ENCODE measurements around the gene OFD1. TPM values are rescaled to one million over a fixed set of nuclear protein-coding genes. Genes with fewer than 3 reads are reported as not detected.

OFD1 gene
- total RNA-seq, 1 donor from 2014 or later = 15.2 TPM

DNA sequence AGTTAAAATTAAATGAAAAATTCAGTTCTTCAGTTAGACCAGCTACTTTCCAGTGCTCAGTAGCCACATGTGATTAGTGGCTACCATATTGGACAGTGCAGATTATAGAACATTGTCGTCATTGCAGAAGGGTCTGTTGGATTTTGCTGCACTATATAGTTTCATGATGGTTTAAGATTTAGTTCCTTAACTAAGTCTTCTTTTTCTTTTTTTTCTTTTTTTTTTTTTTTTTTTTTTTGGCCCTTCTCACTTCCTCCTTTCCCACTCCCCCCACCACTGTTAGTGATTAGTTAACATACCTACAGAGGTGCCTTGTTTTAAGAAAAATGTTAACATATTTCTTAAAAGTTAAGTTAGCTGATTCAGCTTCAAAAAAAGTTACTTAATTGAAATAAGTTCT lies 36.6 kb upstream of the OFD1 start:
- H3K27me3 Mint-ChIP-seq (ENCODE audit: unreplicated experiment) = no peaks in the 10 kb centered on the region
- peaks cover 21% of the 10 kb centered on the region for H3K4me1 Mint-ChIP-seq (ENCODE audit: unreplicated experiment)
- no peak for DNase-seq (ENCODE audit: extremely low spot score, unreplicated experiment)
- H3K4me3 Mint-ChIP-seq (ENCODE audit: unreplicated experiment) = no peak overlapping the region
- no peaks in the 10 kb centered on the region for H3K36me3 Mint-ChIP-seq (ENCODE audit: unreplicated experiment)
- no peak overlapping the region for H3K27ac Mint-ChIP-seq (ENCODE audit: unreplicated experiment)
- no peaks in the 10 kb centered on the region for H3K9me3 Mint-ChIP-seq (ENCODE audit: unreplicated experiment)
- TF ChIP-seq, protein P1, sequence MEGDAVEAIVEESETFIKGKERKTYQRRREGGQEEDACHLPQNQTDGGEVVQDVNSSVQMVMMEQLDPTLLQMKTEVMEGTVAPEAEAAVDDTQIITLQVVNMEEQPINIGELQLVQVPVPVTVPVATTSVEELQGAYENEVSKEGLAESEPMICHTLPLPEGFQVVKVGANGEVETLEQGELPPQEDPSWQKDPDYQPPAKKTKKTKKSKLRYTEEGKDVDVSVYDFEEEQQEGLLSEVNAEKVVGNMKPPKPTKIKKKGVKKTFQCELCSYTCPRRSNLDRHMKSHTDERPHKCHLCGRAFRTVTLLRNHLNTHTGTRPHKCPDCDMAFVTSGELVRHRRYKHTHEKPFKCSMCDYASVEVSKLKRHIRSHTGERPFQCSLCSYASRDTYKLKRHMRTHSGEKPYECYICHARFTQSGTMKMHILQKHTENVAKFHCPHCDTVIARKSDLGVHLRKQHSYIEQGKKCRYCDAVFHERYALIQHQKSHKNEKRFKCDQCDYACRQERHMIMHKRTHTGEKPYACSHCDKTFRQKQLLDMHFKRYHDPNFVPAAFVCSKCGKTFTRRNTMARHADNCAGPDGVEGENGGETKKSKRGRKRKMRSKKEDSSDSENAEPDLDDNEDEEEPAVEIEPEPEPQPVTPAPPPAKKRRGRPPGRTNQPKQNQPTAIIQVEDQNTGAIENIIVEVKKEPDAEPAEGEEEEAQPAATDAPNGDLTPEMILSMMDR (IDR thresholded peaks at IDR 0.05) = no peak

DNA sequence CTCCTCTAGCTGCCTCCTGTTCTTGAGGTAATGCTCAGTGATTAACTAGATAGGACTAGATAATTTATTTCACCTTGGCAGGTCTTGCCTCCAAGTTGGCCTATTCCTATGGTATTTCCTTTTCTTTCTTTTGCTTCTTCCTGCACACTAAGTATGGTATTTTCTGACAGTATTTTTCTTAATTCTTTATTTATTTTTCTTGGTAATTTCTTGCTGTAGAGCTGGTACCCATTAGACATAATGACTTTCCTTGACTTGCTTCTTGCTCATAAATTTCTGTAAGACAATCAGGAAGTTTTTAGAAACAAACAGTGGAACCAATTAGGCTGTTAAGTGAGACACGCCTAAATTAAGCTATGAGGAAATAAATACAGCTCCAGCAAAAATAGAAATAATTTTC lies 36.1 kb upstream of the OFD1 start:
- no peaks in the 10 kb centered on the region for H3K9me3 Mint-ChIP-seq (ENCODE audit: unreplicated experiment)

DNA sequence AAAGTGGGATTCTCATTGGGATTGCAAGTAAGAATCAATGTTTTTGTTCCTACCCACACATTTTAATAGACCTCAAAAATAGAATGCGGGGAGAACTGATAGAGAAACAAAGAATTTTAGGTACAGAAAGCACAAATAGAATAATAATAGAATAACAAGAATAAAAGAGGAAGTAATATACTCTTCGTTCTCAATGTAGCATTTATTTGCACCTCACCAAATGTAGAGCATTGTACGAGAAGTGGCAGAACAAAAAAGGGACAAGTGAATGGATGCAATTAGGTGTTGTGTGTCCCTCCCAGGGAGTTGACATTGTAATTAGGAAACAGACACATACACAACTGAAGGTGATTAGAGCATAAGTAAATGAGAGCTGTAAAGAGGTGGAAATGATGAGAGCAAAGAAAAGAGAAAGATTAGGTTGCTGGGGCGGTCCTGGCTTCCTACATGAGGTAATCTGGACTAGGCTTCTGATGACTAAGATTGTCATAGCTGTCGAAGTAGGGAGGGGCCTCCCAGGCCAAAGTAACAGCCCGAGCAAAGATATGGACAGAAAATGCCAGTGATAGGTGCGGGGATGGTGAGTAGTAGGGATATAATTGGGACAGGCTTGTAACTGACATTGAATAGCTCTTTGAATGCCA lies 35.2 kb upstream of the OFD1 start:
- DNase-seq (ENCODE audit: extremely low spot score, unreplicated experiment) = no peak
- no peaks in the 10 kb centered on the region for H3K9me3 Mint-ChIP-seq (ENCODE audit: unreplicated experiment)
- TF ChIP-seq, protein P1 (IDR thresholded peaks at IDR 0.05) = no peak
- H3K27ac Mint-ChIP-seq (ENCODE audit: unreplicated experiment) = no peak overlapping the region
- peaks cover 16% of the 10 kb centered on the region for H3K4me1 Mint-ChIP-seq (ENCODE audit: unreplicated experiment)
- H3K27me3 Mint-ChIP-seq (ENCODE audit: unreplicated experiment) = no peaks in the 10 kb centered on the region
- no peaks in the 10 kb centered on the region for H3K36me3 Mint-ChIP-seq (ENCODE audit: unreplicated experiment)
- H3K4me3 Mint-ChIP-seq (ENCODE audit: unreplicated experiment) = no peak overlapping the region

More for the DNA sequence above, 36.1 kb upstream of the OFD1 start:
- Mint-ChIP-seq H3K27ac (ENCODE audit: unreplicated experiment) (no peak overlapping the region), H3K36me3 (ENCODE audit: unreplicated experiment) (no peaks in the 10 kb centered on the region), H3K27me3 (ENCODE audit: unreplicated experiment) (no peaks in the 10 kb centered on the region), H3K4me3 (ENCODE audit: unreplicated experiment) (no peak overlapping the region), H3K4me1 (ENCODE audit: unreplicated experiment) (peaks cover 18% of the 10 kb centered on the region)
- DNase-seq (ENCODE audit: extremely low spot score, unreplicated experiment) = no peak
- TF ChIP-seq, protein P1 (IDR thresholded peaks at IDR 0.05) = no peak

DNA sequence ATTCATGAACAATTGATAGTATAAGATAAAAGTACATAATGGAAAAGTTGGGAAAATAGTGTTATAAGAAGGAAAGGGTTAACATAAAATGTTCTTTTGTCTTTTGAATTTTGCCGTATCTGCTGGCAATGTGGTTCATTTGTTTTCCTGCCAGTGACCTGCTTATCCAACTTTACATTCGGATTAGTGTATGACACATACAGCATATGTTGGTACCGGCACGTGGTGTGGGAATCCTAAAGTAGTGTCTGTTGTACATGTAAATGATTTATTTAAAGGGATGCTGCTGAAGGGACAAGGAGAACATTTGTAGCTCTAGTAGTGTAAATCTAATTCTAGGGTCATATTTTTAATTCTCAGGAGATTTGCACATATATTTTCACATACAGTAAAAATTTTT lies 34.2 kb upstream of the OFD1 start:
- H3K27me3 Mint-ChIP-seq (ENCODE audit: unreplicated experiment) = no peaks in the 10 kb centered on the region
- TF ChIP-seq, protein P1 (IDR thresholded peaks at IDR 0.05) = no peak
- no peaks in the 10 kb centered on the region for H3K9me3 Mint-ChIP-seq (ENCODE audit: unreplicated experiment)
- no peak overlapping the region for H3K4me3 Mint-ChIP-seq (ENCODE audit: unreplicated experiment)
- H3K4me1 Mint-ChIP-seq (ENCODE audit: unreplicated experiment) = peaks cover 10% of the 10 kb centered on the region
- no peaks in the 10 kb centered on the region for H3K36me3 Mint-ChIP-seq (ENCODE audit: unreplicated experiment)
- H3K27ac Mint-ChIP-seq (ENCODE audit: unreplicated experiment) = no peak overlapping the region
- DNase-seq (ENCODE audit: extremely low spot score, unreplicated experiment) = no peak

DNA sequence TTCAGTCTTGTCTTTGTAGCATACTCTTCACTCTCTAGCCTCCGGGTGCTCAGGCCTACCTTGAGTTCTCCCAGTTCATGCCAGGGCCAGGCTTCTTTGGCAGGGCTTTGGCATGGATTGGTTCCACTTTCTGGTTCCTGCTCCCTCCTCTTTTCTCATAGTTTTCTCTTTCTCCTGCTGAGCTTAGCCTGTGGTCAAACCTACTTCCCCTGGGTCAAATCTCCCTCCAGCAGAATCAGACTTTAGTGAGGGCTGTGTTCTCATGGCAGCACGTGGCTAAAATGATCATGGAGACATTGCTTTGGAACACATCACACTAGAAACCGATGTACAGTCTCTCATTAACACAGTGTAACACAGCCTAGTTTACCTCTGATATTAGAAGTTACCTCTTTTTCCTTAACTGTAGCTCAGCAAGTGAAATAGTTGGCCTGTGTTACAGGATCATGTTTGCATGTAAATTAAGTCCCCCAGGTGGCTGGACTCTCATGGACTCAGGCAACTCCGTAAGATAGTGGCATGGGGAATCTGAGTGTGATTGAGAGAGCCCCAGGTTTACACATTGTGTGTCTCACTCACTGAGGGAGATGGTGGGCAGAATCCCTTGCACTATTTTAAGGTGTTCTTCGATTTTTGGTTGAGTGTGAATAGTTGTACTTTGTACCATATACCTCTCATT lies 32.3 kb upstream of the OFD1 start:
- Mint-ChIP-seq H3K36me3 (ENCODE audit: unreplicated experiment) (no peaks in the 10 kb centered on the region), H3K9me3 (ENCODE audit: unreplicated experiment) (no peaks in the 10 kb centered on the region), H3K27ac (ENCODE audit: unreplicated experiment) (no peak overlapping the region), H3K4me1 (ENCODE audit: unreplicated experiment) (peaks cover 10% of the 10 kb centered on the region), H3K4me3 (ENCODE audit: unreplicated experiment) (no peak overlapping the region), H3K27me3 (ENCODE audit: unreplicated experiment) (no peaks in the 10 kb centered on the region)
- TF ChIP-seq, protein P1 (IDR thresholded peaks at IDR 0.05) = no peak
- no peak for DNase-seq (ENCODE audit: extremely low spot score, unreplicated experiment)

Measured in osteocyte (in vitro differentiated cells).